Mucosa of descending colon (tissue), 3 donors: ENCODE data around the gene DCTN4. TPM values are rescaled to one million over a fixed set of nuclear protein-coding genes. Genes with fewer than 3 reads are reported as not detected.
"Not testable (repeated sequence)": the region's sequence is repeated elsewhere in the genome, so short reads cannot be mapped to it uniquely, and the experiment has no call there.

Experiments
- ATAC-seq: fragments of 200-7000 bp; cut with Tn5 transposase; one replicate; pipeline ENCODE4 v1.9.1; 2020; ENCODE audit warnings: mild to moderate bottlenecking, moderate library complexity
- DNase-seq, 3 donors: peaks; one replicate each; pipeline ENCODE4 v3.0.0-alpha.2; 2020
- H3K36me3 ChIP-seq: fragments of 200-600 bp; one replicate; pipeline ENCODE4 v1.8.0; 2021; ENCODE audit warnings: low read depth, mild to moderate bottlenecking
- H3K4me1 ChIP-seq: fragments of 200-600 bp; one replicate; pipeline ENCODE4 v1.8.0; 2021; ENCODE audit warnings: low read depth, mild to moderate bottlenecking
- H3K4me3 ChIP-seq: fragments of 200-600 bp; one replicate; pipeline ENCODE4 v1.8.0; 2021; ENCODE audit warnings: mild to moderate bottlenecking
- H3K9me3 ChIP-seq: fragments of 200-600 bp; one replicate; pipeline ENCODE4 v1.8.0; 2021; ENCODE audit warnings: mild to moderate bottlenecking
- intact Hi-C, 2 donors: fragments of 100-400 bp; cut with DNase I in 1 of 2; cut with micrococcal nuclease in 1 of 2; formaldehyde crosslinking; loops; one replicate each; pipeline versions ENCODE4 v1.11.0 to v1.11.1; 2022; cut with DNase I, micrococcal nuclease
- total RNA-seq, 3 donors: library from RNA; stranded (reverse); fragmentation: NEBNext Ultra II Directional in 2 of 3; extraction: Animal tissue kit (Norgen Biotek cat#: 25700) in 2 of 3; gene quantifications; one replicate each; pipeline versions ENCODE4 v1.2.1 to v1.2.4, GENCODE V29; 2021 to 2023
- TF ChIP-seq, protein P1 (sequence below): fragments of 200-600 bp; IDR thresholded peaks from one replicate; pipeline ENCODE4 v1.8.0; 2022; ENCODE audit warnings: antibody characterized with exemption, mild to moderate bottlenecking
- donor health status: DM: no; HTN: no; CAD: no; lungs with moderate emphysema.
- donor health status: DM: no; HTN: no; CAD: no.
- donor health status: DM: no; HTN: yes; CAD: no.

The DCTN4 gene
- total RNA-seq, 3 donors from 2014 or later: 50.8 to 56.4 (median 52.9) TPM

DNA sequence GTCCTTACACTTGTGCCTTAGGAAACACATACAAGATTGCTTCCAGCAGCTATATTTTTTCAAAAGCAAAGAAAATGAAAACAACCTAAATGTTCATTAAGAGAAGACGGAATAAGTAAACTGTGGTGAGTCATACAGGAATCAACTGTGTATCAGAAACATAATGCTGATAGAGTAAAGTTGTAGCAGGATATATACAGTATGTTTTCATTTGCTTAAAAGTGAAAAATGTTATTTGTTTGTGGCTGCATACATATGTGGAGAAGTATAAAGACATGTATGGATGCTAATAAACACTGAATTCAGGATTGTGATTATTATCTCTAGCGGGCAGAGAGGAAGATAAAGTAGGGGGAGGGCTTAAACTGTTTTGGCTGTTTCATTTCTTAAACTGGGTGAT, 8.3 kb downstream of the DCTN4 start:
- ATAC-seq: no peak
- TF ChIP-seq, protein P1, sequence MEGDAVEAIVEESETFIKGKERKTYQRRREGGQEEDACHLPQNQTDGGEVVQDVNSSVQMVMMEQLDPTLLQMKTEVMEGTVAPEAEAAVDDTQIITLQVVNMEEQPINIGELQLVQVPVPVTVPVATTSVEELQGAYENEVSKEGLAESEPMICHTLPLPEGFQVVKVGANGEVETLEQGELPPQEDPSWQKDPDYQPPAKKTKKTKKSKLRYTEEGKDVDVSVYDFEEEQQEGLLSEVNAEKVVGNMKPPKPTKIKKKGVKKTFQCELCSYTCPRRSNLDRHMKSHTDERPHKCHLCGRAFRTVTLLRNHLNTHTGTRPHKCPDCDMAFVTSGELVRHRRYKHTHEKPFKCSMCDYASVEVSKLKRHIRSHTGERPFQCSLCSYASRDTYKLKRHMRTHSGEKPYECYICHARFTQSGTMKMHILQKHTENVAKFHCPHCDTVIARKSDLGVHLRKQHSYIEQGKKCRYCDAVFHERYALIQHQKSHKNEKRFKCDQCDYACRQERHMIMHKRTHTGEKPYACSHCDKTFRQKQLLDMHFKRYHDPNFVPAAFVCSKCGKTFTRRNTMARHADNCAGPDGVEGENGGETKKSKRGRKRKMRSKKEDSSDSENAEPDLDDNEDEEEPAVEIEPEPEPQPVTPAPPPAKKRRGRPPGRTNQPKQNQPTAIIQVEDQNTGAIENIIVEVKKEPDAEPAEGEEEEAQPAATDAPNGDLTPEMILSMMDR: no peak
- peaks cover 5% of the 10 kb centered on the region for H3K36me3 ChIP-seq

DNA sequence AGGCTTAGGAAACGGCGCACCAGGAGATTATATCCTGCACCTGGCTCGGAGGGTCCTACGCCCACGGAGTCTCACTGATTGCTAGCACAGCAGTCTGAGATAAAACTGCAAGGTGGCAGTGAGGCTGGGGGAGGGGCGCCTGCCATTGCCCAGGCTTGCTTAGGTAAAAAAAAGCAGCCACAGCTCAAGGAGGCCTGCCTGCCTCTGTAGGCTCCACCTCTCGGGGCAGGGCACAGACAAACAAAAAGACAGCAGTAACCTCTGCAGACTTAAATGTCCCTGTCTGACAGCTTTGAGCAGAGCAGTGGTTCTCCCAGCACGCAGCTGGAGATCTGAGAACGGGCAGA, 15.7 kb downstream of the DCTN4 start:
- DNase-seq, ATAC-seq, H3K4me1 ChIP-seq, H3K9me3 ChIP-seq, H3K36me3 ChIP-seq, intact Hi-C loops, H3K4me3 ChIP-seq: not testable (repeated sequence)

More for the DNA sequence above, 8.3 kb downstream of the DCTN4 start:
- H3K4me1 ChIP-seq: no peaks in the 10 kb centered on the region
- no peaks in the 10 kb centered on the region for H3K9me3 ChIP-seq
- H3K4me3 ChIP-seq: no peak overlapping the region
- intact Hi-C loops: no loop called here
- DNase-seq: no peak

DNA sequence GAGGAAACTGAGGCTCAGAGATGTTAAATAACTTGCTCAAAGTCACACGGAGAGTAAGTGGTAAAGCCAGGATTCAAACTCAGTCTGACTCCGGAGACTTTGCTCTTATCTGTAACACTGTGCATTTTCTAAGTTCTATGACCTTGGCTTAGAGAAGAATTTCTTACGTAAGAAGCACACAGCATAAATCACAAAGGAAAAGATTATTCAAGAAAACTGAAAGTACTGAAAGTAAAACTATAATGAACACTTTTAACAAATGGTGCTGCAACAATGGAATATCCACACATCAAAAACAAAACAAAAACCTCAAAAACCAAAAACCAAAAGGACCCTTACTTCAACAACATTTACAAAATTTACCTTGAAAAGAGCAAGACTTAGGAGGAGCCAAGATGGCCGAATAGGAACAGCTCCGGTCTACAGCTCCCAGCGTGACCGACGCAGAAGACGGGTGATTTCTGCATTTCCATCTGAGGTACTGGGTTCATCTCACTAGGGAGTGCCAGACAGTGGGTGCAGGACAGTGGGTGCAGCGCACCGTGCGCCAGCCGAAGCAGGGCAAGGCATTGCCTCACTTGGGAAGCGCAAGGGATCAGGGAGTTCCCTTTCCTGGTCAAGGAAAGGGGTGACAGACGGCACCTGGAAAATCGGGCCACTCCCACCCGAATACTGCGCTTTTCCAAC, 16.2 kb downstream of the DCTN4 start:
- intact Hi-C loops, H3K4me3 ChIP-seq, H3K36me3 ChIP-seq, H3K9me3 ChIP-seq, H3K4me1 ChIP-seq, ATAC-seq, DNase-seq: not testable (repeated sequence)

DNA sequence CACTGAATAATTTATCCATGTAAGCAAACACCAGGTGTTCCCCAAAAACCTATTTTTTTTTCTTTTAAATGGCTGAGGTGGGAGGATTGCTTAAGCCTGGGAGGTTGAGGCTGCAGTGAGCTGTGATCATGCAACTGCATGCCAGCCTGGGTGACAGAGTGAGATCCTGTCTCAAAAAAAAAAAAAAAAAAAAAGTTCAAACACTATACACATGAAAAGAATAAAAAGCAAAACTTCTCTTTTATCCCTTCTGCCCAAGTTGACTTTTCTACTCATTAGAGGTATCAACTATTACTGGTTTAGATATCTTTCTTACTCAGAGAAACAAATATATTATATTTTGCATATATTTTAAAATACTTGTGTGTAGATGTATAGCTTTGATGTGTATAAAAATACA, 17.8 kb downstream of the DCTN4 start:
- H3K4me3 ChIP-seq: no peak overlapping the region
- intact Hi-C loops: no loop called here
- DNase-seq (no peak), ATAC-seq (no peak)
- H3K36me3 ChIP-seq: no peaks in the 10 kb centered on the region
- H3K9me3 ChIP-seq: no peaks in the 10 kb centered on the region
- TF ChIP-seq, protein P1: no peak
- no peaks in the 10 kb centered on the region for H3K4me1 ChIP-seq

DNA sequence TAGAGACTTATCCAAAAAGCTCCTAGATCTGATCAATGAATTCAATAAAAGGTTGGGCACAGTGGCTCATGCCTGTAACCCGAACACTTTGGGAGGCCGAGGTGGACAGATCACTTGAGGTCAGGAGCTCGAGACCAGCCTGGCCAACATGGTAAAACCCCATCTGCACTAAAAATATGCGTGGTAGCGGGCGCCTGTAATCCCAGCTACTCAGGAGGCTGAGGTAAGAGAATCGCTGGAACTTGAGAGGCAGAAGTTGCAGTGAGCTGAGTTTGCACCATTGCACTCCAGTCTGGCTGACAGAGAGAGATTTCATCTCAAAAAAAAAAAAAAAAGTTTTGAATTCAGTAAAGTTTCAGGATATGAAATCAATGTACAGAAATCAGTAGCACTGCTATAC, 20.0 kb downstream of the DCTN4 start:
- DNase-seq: no peak
- Histone ChIP-seq H3K4me1 (no peaks in the 10 kb centered on the region), H3K4me3 (no peak overlapping the region), H3K9me3 (no peaks in the 10 kb centered on the region), H3K36me3 (no peaks in the 10 kb centered on the region)
- ATAC-seq: no peak
- intact Hi-C loops: no loop called here
- TF ChIP-seq, protein P1: no peak

DNA sequence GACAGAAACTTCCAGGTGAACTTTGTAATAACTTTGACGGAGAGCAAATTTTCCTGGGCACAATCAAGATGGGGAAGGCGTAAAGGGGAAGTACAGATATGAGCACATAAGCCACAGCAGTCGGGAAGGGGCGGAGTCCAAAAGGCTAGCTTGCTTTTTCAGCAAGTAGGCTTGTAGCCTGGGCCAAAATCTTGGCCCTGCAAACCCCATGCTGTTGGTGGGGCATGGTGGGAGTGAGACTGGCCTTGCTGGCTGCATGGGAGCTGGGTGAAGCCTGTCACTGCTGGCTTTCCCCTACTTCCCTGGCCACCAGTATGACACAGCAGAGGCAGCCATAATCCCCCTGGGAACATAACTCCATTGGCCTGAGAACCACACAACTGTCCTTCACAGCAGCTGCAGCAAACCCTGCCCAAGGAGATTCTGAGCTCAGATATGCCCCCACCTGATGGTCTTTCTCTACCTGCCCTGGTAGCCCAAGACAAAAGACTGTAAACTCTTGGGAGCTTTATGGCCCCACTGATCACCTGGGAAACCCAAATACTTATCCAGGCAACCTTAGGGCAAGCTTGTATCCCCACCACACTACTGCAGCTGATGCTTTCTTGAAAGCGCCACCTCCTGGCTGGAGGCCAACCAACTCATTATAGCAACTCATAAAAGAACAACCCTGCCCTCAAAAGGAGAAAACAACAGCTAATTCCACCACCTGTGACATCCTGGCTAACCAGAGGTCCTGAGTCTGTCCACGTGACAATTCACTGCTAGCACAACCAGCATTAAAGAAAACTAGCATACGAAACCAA, 24.0 kb downstream of the DCTN4 start:
- Histone ChIP-seq H3K4me3 (no peak overlapping the region), H3K4me1 (no peaks in the 10 kb centered on the region), H3K9me3 (no peaks in the 10 kb centered on the region), H3K36me3 (peaks cover 4% of the 10 kb centered on the region)
- peak; percentile 41 to 67 (median 62) for DNase-seq
- intact Hi-C loops: no loop called here
- peak; percentile 71 for ATAC-seq
- TF ChIP-seq, protein P1: no peak
